Stimulated activated naive B cell treated with anti-CD40 and anti-IgM and Interleukin-4, amounts not matched to agents 10 μg/mL and 1 μg/mL and 100 μg/mL, for 72 hours (primary cell): ENCODE data around the gene CIBAR2.
A peak's percentile ranks its signal among the peaks of the same experiment; 100 is the strongest.
"Not testable (repeated sequence)": the region's sequence is repeated elsewhere in the genome, so short reads cannot be mapped to it uniquely, and the experiment has no call there.

Experiments used
- ATAC-seq, 2 donors: fragments of 150-1000 bp; cut with Tn5 transposase; replicated peaks; 2 replicates each; pipeline ENCODE4 v1.10.0; 2021; ENCODE audit warnings: moderate library complexity in 1 of 2
- DNase-seq: peaks from one replicate; pipeline ENCODE4 v3.0.0; 2021
- H3K27ac Mint-ChIP-seq: one replicate; pipeline ENCODE4 v1.8.0; 2022; ENCODE audit warnings: mild to moderate bottlenecking, mixed read lengths
- H3K27me3 Mint-ChIP-seq, 2 donors: one replicate each; pipeline ENCODE4 v1.8.0; 2022; ENCODE audit warnings: mixed read lengths in 2 of 2
- H3K36me3 Mint-ChIP-seq, 2 donors: one replicate each; pipeline ENCODE4 v1.8.0; 2022; ENCODE audit warnings: mixed read lengths in 2 of 2, mild to moderate bottlenecking in 1 of 2
- H3K4me1 Mint-ChIP-seq, 2 donors: one replicate each; pipeline ENCODE4 v1.8.0; 2022; ENCODE audit warnings: mixed read lengths in 2 of 2, mild to moderate bottlenecking in 1 of 2
- H3K4me3 Mint-ChIP-seq, 2 donors: one replicate each; pipeline ENCODE4 v1.8.0; 2022; ENCODE audit warnings: mild to moderate bottlenecking in 2 of 2, mixed read lengths in 2 of 2, moderate library complexity in 1 of 2
- H3K9me3 Mint-ChIP-seq, 2 donors: one replicate each; pipeline ENCODE4 v1.8.0; 2022; ENCODE audit warnings: mixed read lengths in 2 of 2, mild to moderate bottlenecking in 1 of 2

Gene CIBAR2

DNA sequence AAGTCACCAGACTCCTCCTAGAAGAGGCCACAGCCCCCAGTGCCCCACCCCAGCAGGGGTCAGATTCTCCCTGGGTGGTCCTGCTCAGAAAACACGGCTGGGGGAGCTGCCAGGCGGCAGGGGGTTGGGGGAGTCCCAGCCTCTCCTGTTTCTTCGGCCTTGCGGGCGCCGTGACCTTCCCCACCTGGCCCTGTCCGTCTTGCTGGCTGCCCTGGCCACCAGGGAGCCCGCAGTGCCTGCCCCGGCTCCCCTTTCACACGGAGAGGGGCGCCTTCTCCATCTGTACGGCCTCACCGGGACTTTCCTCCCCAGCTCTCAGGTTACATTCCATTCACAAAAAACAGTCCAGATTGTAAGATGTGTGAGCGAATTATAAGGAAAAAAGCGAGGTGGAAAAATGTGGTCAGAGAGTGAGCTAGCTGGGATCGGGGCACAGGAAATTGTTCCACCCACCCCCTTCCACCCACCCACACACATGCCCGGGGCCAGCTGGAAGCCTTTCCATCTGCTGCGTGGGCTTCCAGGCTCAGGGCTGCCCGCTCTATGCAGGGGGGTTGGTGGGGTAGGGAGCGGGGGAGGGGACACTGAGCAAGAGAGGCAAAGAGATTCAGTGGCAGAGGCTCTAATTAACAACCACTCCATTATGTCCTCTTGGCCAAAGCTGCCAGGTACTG lies 14.6 kb upstream of the CIBAR2 start:
- Mint-ChIP-seq H3K36me3 (no peaks in the 10 kb centered on the region), H3K4me3 (no peak overlapping the region), H3K27me3 (peaks cover 4 to 5% of the 10 kb centered on the region in 2 donors), H3K9me3 (no peaks in the 10 kb centered on the region), H3K4me1 (peaks cover 5 to 10% of the 10 kb centered on the region in 2 donors), H3K27ac (no peak overlapping the region)
- ATAC-seq (peak; percentile 23 to 25), DNase-seq (no peak)

DNA sequence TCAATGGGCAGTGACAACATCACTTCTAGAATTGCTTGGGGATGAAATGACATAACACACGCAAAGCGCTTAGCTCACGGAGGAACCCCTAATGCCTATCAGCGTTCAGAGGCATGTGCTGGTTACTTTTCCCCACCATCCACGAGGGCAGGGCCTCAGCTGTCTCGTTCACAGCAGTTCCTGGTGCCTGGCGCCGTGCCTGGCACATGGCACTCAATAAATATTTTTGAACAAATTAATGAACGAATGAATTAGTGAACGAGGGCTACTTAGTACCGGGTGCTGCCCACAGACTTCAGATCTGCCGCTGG lies 14.1 kb upstream of the CIBAR2 start:
- H3K4me3 Mint-ChIP-seq = no peak overlapping the region
- no peak overlapping the region for H3K27ac Mint-ChIP-seq
- no peaks in the 10 kb centered on the region for H3K9me3 Mint-ChIP-seq
- DNase-seq (no peak), ATAC-seq (no peak)
- peaks cover 5 to 10% of the 10 kb centered on the region in 2 donors for H3K4me1 Mint-ChIP-seq
- peaks cover 4 to 7% of the 10 kb centered on the region in 2 donors for H3K27me3 Mint-ChIP-seq
- no peaks in the 10 kb centered on the region for H3K36me3 Mint-ChIP-seq

DNA sequence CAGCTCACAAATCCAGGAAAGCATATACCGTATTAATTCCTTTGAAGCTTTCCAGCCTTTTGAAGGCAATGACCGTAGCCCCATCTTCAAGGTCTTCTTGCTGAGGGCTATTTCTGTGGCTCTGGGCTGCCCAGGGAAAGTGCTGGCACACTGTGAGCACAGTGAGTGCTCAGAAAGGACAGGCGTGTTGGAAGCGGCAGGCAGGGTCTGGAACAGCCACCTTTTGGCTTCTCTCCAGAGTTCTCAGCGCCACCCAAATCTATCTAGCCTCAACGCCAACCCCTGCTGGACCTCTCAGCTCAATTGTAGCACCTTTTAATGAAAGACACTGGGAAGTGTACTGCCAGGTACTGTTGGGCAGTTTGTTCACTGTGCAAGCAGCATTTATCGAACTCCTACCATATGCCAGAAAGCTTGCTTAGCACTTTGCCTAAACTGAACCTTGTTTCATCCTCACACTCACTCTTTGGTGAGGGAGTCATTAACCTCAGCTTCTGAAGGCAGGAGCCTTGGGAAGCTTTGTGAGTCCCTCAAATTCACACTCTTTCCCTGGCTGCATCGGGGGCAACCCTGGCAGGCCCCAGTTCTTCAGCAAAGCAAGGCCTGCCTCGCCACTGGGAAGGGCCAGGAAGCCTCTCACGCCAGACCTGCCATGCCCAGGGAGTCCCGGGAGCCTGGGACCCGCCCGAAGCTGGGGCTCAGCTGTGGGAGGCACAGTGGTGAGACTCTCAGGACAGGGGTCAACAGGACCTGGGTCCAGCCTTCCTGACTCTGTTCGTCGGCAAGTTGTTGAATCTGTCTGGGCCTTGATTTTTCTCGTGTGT lies 13.5 kb upstream of the CIBAR2 start:
- no peaks in the 10 kb centered on the region for H3K36me3 Mint-ChIP-seq
- peaks cover 4 to 11% of the 10 kb centered on the region in 2 donors for H3K27me3 Mint-ChIP-seq
- no peak overlapping the region for H3K27ac Mint-ChIP-seq
- H3K9me3 Mint-ChIP-seq = no peaks in the 10 kb centered on the region
- peaks cover 5 to 10% of the 10 kb centered on the region in 2 donors for H3K4me1 Mint-ChIP-seq
- DNase-seq (no peak), ATAC-seq (no peak)
- no peak overlapping the region for H3K4me3 Mint-ChIP-seq

DNA sequence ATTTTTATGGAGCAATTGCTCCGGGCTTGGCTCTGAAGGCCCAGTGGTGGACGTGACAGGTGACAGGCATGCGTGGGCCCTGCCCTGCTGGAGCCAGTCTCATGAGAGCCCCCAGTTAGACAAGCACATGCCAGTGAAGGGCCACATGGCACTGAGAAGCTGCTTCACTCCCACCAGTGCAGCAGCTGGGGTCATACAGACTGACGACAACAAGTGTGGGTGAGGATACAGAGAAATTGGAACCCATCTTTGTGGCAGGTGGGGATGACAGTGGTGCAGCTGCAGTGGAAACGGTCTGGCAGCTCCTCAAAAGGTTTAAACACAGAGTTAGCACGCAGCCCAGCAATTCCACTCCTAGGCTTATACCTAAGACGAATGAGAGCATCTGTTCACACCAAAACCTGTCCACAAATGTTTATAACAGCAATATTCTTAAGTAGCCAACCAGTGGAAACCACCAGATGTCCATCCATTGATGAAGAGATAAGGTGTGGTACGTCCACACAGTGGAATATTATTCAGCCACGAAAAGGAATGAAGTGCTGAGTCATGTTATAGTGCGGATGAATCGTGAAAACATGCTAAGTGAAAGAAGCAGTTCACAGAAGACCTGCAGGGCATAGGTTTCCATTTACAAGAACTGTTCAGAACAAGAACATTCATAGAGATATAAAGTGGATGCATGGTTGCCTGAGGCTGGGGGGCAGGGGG lies 12.5 kb upstream of the CIBAR2 start:
- ATAC-seq (no peak), DNase-seq (no peak)
- Mint-ChIP-seq H3K9me3 (no peaks in the 10 kb centered on the region), H3K4me3 (no peak overlapping the region), H3K27ac (peak overlapping the region; percentile 42), H3K27me3 (peaks cover 4 to 11% of the 10 kb centered on the region in 2 donors), H3K4me1 (peaks cover 5 to 10% of the 10 kb centered on the region in 2 donors), H3K36me3 (no peaks in the 10 kb centered on the region)

DNA sequence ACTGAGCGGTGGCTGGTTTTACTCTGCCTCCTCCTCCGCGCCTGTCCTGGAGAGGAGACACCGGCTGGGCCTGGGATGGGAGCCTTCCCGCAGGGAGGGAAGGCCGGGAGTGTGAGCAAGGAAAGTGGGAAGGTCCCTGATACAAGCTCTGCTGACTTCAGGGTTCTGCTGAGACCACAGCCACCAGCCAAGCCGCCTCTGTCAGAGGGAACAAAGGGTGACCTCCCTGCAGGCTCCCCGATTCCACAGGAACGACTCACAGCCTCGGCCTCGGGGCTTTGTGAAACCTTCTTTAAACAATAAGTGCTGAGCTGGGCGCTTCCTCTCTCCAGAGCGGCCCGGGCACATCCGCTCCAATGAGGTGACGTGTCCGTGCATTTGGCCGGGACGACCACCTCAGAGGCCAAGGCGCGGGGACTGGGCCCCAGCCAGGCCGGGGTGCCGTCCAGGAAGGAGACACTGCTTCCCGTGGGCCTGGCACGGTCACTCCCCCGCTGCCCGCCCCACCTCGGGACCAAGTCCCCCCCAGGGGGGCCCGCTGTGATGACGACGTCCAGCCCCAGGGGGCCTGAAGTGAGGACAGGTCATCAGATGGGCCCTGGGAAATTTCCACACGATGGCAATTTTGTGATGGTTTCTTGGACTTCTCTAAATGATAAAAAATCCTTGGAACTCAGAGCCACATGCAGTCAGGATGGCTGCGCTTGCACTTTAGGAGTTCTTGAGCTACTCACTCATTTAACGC lies 11.8 kb upstream of the CIBAR2 start:
- Mint-ChIP-seq H3K4me1 (peaks cover 5 to 10% of the 10 kb centered on the region in 2 donors), H3K27me3 (peaks cover 4 to 11% of the 10 kb centered on the region in 2 donors), H3K4me3 (no peak overlapping the region), H3K36me3 (no peaks in the 10 kb centered on the region), H3K27ac (no peak overlapping the region), H3K9me3 (no peaks in the 10 kb centered on the region)
- ATAC-seq = no peak
- no peak for DNase-seq

DNA sequence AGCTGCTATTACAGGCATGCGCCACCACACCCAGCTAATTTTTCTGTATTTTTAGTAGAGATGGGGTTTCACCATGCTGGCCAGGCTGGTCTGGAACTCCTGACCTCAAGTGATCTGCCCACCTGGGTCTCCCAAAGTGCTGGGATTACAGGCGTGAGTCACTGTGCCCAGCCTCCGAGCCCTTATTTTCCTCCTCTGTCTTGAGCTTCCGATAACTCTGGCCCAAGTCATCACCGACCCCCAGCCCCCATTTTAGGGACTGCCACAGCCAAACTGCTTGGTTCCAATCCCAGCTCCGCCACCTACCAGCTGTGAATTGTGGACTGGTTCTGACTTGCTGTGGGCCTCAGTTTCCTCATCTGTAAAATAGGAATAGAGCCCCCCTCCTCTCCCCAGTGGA lies 11.2 kb upstream of the CIBAR2 start:
- not testable (repeated sequence) for H3K9me3 Mint-ChIP-seq, H3K4me1 Mint-ChIP-seq, DNase-seq, H3K36me3 Mint-ChIP-seq, H3K4me3 Mint-ChIP-seq, H3K27ac Mint-ChIP-seq, ATAC-seq
- peaks cover 4 to 11% of the 10 kb centered on the region in 2 donors for H3K27me3 Mint-ChIP-seq

DNA sequence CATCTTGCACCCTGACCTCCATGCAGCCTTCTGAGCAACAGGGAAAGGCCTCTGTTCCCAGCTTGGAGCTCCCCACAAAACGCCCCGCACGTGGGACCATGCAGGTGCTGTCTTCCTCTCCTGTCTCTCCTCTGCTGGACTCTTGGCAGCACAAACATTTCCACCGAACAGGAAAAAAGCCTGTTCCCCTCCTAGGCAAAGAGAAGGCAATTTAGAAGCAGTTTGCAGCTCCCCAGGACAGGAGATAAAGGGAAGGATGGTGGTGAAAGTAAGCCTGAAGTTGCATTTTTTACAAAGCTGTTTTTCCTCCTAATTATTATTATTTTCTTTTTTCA lies 7.7 kb upstream of the CIBAR2 start:
- Mint-ChIP-seq H3K4me3 (no peak overlapping the region), H3K36me3 (no peaks in the 10 kb centered on the region), H3K27me3 (peaks cover 0 to 6% of the 10 kb centered on the region in 2 donors), H3K27ac (no peak overlapping the region), H3K9me3 (peaks cover 0 to under 1% of the 10 kb centered on the region in 2 donors), H3K4me1 (peaks cover 2 to 4% of the 10 kb centered on the region in 2 donors)
- DNase-seq (no peak), ATAC-seq (no peak)

DNA sequence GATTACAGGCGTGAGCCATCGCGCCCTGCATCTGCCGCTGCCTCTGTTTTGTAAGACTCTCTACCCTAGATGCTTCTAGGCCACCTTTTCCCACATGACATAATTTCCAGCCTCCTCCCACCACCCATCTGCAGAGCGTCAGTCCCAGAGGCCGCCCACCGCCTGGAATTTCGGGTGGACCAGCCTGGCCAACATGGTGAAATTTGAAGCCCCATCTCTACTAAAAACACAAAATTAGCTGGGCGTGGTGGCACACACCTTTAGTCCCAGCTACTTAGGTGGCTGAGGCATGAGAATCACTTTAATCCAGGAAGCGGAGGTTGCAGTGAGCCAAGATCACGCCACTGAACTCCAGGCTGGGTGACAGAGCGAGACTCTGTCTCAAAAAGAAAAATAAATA lies 5.1 kb upstream of the CIBAR2 start:
- Mint-ChIP-seq H3K4me1 (peaks cover 5 to 9% of the 10 kb centered on the region in 2 donors), H3K27ac (no peak overlapping the region), H3K4me3 (no peak overlapping the region), H3K27me3 (peaks cover 0 to 6% of the 10 kb centered on the region in 2 donors), H3K36me3 (no peaks in the 10 kb centered on the region), H3K9me3 (peaks cover 0 to 1% of the 10 kb centered on the region in 2 donors)
- no peak for DNase-seq
- no peak for ATAC-seq

DNA sequence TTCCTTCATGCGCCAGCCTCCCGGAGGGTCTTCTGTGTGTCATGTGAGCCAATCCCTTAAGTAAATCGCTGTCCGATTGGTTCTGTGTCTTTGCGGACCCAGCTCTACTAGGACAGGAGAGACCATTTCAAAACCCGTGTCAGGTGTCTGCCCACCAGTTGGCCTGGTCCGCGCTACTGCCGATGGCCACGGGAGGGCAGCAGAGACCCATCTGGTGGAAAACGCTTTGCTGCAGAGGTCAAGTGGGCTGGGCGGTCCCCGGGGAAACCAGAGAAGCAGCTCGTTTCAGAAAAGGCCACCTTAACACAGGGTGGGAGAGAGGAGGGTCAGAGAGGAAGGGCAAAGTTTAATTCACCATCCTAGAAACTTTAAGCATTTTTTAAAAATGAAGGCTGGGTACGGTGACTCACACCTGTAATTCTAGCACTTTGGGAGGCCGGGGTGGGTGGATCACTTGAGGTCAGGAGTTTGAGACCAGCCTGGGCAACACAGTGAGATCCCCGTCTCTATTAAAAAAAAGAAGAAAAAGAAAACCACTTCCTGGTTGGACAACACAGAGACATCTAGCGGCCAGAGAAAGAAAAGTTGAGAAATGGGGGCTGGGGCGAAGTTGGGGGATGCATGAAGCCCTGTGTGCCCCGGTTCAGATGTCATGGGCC lies 2.8 kb upstream of the CIBAR2 start:
- H3K9me3 Mint-ChIP-seq = peaks cover 0 to 1% of the 10 kb centered on the region in 2 donors
- H3K36me3 Mint-ChIP-seq = no peaks in the 10 kb centered on the region
- peak; percentile 83 for DNase-seq
- peak overlapping the region; percentile 76 to 81 for H3K4me3 Mint-ChIP-seq
- no peaks in the 10 kb centered on the region for H3K27me3 Mint-ChIP-seq
- peak overlapping the region; percentile 88 for H3K27ac Mint-ChIP-seq
- ATAC-seq = peak; percentile 93
- H3K4me1 Mint-ChIP-seq = peaks cover 5 to 9% of the 10 kb centered on the region in 2 donors

DNA sequence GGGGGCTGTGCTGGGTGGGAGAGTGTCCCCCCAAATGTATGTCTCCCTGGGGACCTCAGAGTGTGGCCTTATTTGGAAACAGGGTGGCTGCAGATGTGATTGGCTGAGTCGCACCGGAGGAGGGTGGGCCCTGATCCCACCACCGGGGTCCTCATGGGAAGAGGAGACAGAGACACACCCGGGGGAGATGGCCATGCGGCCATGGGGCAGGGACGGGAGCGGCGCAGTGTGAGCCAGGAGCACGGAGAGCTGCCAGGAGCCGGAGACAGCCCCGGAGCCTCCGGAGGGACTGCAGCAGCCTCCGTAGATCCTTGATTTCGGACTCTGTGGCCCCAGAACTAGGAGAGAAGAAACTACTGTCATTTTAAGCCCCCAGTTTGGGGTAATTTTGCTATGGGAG lies 1.6 kb upstream of the CIBAR2 start:
- peaks cover 5 to 9% of the 10 kb centered on the region in 2 donors for H3K4me1 Mint-ChIP-seq
- peaks cover 0 to 1% of the 10 kb centered on the region in 2 donors for H3K9me3 Mint-ChIP-seq
- ATAC-seq = no peak

DNA sequence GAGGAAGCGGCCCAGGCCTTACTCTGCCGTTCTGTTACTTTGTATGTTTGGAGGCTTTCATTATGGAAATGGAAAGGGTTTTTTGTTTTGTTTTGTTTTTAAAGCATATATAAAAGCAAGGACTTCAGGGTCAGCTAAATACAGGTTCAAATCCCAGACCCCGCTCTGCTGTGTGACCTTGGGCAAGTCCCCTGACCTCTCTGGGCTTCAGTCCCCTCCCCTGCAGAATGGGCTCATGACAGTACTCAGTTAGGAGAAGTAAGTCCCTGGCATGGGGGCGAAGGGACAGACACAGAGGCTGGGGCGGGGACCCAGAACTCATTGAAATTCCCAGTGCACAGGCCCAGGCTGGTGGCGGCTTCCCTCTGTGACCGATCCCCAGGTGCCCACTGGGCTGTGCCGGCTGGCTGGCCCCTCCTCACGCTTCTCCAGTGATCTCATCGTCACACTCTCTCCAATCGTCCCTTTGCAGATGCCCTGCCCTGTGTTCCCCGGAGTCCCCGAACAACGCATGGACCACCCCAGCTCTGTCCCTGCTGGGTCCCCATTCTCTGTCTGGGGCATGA lies 979 bp upstream of the CIBAR2 start:
- Mint-ChIP-seq H3K9me3 (peaks cover 0 to 1% of the 10 kb centered on the region in 2 donors), H3K27me3 (no peaks in the 10 kb centered on the region), H3K27ac (no peak overlapping the region), H3K4me3 (no peak overlapping the region), H3K4me1 (peaks cover 5 to 9% of the 10 kb centered on the region in 2 donors), H3K36me3 (no peaks in the 10 kb centered on the region)
- ATAC-seq (no peak), DNase-seq (no peak)

More for the DNA sequence above, 1.6 kb upstream of the CIBAR2 start:
- no peak overlapping the region for H3K4me3 Mint-ChIP-seq
- H3K27ac Mint-ChIP-seq = no peak overlapping the region
- H3K36me3 Mint-ChIP-seq = no peaks in the 10 kb centered on the region
- no peak for DNase-seq
- H3K27me3 Mint-ChIP-seq = no peaks in the 10 kb centered on the region

DNA sequence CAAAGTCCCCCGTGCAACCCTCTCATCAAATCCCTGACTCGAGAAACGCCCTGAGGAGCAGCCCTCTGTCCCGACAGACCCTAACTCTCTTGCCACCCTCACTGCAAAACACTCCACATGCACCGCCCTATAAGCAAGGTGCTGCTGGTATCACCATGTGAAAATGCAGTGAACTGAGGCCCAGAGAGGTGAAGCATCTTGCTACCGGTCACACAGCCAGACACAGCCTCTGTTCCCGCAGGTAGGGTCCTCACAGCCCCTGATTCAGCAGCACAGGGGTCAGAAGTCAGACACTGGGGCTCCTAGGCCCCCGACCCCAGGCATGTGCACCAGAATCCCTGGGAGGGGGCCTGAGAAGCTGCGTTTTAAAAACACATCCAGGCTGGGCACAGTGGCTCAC lies 1.1 kb downstream of the CIBAR2 start:
- H3K27ac Mint-ChIP-seq = no peak overlapping the region
- no peaks in the 10 kb centered on the region for H3K27me3 Mint-ChIP-seq
- peaks cover 0 to 1% of the 10 kb centered on the region in 2 donors for H3K9me3 Mint-ChIP-seq
- DNase-seq (no peak), ATAC-seq (no peak)
- H3K4me1 Mint-ChIP-seq = peaks cover 5 to 9% of the 10 kb centered on the region in 2 donors
- no peak overlapping the region for H3K4me3 Mint-ChIP-seq
- H3K36me3 Mint-ChIP-seq = no peaks in the 10 kb centered on the region

DNA sequence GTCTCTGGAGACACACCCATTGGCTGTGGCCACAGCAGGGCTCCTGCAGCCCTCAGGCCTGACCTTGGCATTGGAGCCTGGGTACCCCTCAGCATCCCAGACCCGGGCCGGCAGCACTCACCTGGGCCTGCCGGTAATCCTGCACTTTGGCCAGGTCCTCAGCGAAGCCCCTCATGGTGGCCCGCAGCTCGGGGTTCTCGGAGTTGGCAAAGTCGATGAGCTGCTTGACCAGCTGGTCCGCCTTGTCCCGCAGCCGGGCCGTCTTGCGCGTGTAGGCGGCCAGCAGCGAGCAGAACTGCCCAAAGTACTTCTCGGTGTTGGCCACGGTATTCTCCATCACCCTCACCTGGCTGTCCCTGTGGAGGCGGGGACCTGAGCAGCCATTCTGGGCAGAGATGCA lies 2.2 kb downstream of the CIBAR2 start:
- peaks cover 8 to 14% of the 10 kb centered on the region in 2 donors for H3K4me1 Mint-ChIP-seq
- H3K27me3 Mint-ChIP-seq = no peaks in the 10 kb centered on the region
- H3K36me3 Mint-ChIP-seq = no peaks in the 10 kb centered on the region
- peaks cover 0 to 1% of the 10 kb centered on the region in 2 donors for H3K9me3 Mint-ChIP-seq
- DNase-seq (no peak), ATAC-seq (no peak)
- no peak overlapping the region for H3K27ac Mint-ChIP-seq
- no peak overlapping the region for H3K4me3 Mint-ChIP-seq
